ENCODE measurements around the gene PSMA7. TPM values are rescaled to one million over a fixed set of nuclear protein-coding genes. Genes with fewer than 3 reads are reported as not detected.

The PSMA7 gene
- total RNA-seq, 1 experiment from 2014 or later: 702 TPM

- Mint-ChIP-seq H3K9me3 (ENCODE audit: unreplicated experiment) (peaks cover 12% of the 10 kb centered on the region), H3K27me3 (ENCODE audit: insufficient read depth, unreplicated experiment) (no peaks in the 10 kb centered on the region), H3K4me3 (ENCODE audit: unreplicated experiment) (no peak overlapping the region), H3K27ac (ENCODE audit: unreplicated experiment) (peak overlapping the region; percentile 39), H3K4me1 (ENCODE audit: low read depth, unreplicated experiment) (peaks cover 11% of the 10 kb centered on the region), H3K36me3 (ENCODE audit: insufficient read depth, unreplicated experiment) (peaks cover 69% of the 10 kb centered on the region)
- H3K36me3 ChIP-seq (ENCODE audit: control insufficient read depth, insufficient read depth, low read length): peaks cover 4% of the 10 kb centered on the region; the same call in 1 of the 2 replicates
- no peaks in the 10 kb centered on the region for H3K9me3 ChIP-seq
- POLR2A ChIA-PET: no interaction called here
- no peak overlapping the region for H3K4me3 ChIP-seq (ENCODE audit: low read depth, low read length)
- CTCF ChIA-PET: interaction anchor here (0.6 to 1.2 kb wide), 2 partner anchors 10 to 145 kb away, joined by 3 to 5 read pairs; no protein-coding TSS in a partner anchor
- no peaks in the 10 kb centered on the region for H3K27me3 ChIP-seq (replicated peaks; ENCODE audit: control insufficient read depth, insufficient read depth, low read length)
- peaks cover 24% of the 10 kb centered on the region for H3K4me1 ChIP-seq
- intact Hi-C loops (cut with micrococcal nuclease; ENCODE audit: unreplicated experiment): no loop called here
- DNase-seq: peak in 1 of 2 experiments; percentile 47
- TF ChIP-seq CTCF (IDR thresholded peaks at IDR 0.05; ENCODE audit: insufficient read depth in 1 of 2, low read depth in 1 of 2, low read length in 1 of 2, severe bottlenecking in 1 of 2, unreplicated experiment in 1 of 2): no peak
- no TSS peak for BruUV-seq (replicated peaks)
These were observed 13.0 kb upstream of the PSMA7 start for GRCh38 chr20:62156254-62156556.

GRCh38 chr20:62155428-62156253 is 12.4 kb upstream of the PSMA7 start:
- H3K36me3 ChIP-seq (ENCODE audit: control insufficient read depth, insufficient read depth, low read length): peaks cover 4% of the 10 kb centered on the region; the same call in 1 of the 2 replicates
- TF ChIP-seq CTCF (IDR thresholded peaks at IDR 0.05; ENCODE audit: insufficient read depth in 1 of 2, low read depth in 1 of 2, low read length in 1 of 2, severe bottlenecking in 1 of 2, unreplicated experiment in 1 of 2): no peak
- peaks cover 24% of the 10 kb centered on the region for H3K4me1 ChIP-seq
- Mint-ChIP-seq H3K36me3 (ENCODE audit: insufficient read depth, unreplicated experiment) (peaks cover 67% of the 10 kb centered on the region), H3K4me3 (ENCODE audit: unreplicated experiment) (no peak overlapping the region), H3K27me3 (ENCODE audit: insufficient read depth, unreplicated experiment) (no peaks in the 10 kb centered on the region), H3K4me1 (ENCODE audit: low read depth, unreplicated experiment) (peaks cover 11% of the 10 kb centered on the region), H3K27ac (ENCODE audit: unreplicated experiment) (peak overlapping the region; percentile 39), H3K9me3 (ENCODE audit: unreplicated experiment) (peaks cover 12% of the 10 kb centered on the region)
- H3K4me3 ChIP-seq (ENCODE audit: low read depth, low read length): no peak overlapping the region
- DNase-seq: peak in 1 of 2 experiments; percentile 51
- no TSS peak for BruUV-seq (replicated peaks)
- ChIA-PET POLR2A (no interaction called here), CTCF (no interaction called here)
- H3K9me3 ChIP-seq: no peaks in the 10 kb centered on the region
- H3K27me3 ChIP-seq (replicated peaks; ENCODE audit: control insufficient read depth, insufficient read depth, low read length): no peaks in the 10 kb centered on the region
- intact Hi-C loops (cut with micrococcal nuclease; ENCODE audit: unreplicated experiment): no loop called here

- ChIA-PET POLR2A (no interaction called here), CTCF (interaction anchor here (0.6 kb wide), 1 partner anchor 18 kb away, joined by 4 read pairs; no protein-coding TSS in a partner anchor)
- no peaks in the 10 kb centered on the region for H3K27me3 Mint-ChIP-seq (ENCODE audit: insufficient read depth, unreplicated experiment)
- peaks cover 27% of the 10 kb centered on the region for H3K4me1 Mint-ChIP-seq (ENCODE audit: low read depth, unreplicated experiment)
- H3K36me3 ChIP-seq (ENCODE audit: control insufficient read depth, insufficient read depth, low read length): peaks cover 2% of the 10 kb centered on the region; the same call in 1 of the 2 replicates
- H3K4me1 ChIP-seq: peaks cover 35% of the 10 kb centered on the region
- no peak overlapping the region for H3K4me3 Mint-ChIP-seq (ENCODE audit: unreplicated experiment)
- TF ChIP-seq CTCF (IDR thresholded peaks at IDR 0.05; ENCODE audit: insufficient read depth in 1 of 2, low read depth in 1 of 2, low read length in 1 of 2, severe bottlenecking in 1 of 2, unreplicated experiment in 1 of 2): no peak
- H3K27ac Mint-ChIP-seq (ENCODE audit: unreplicated experiment): peak overlapping the region; percentile 42
- intact Hi-C loops (cut with micrococcal nuclease; ENCODE audit: unreplicated experiment): no loop called here
- H3K36me3 Mint-ChIP-seq (ENCODE audit: insufficient read depth, unreplicated experiment): peaks cover 58% of the 10 kb centered on the region
- no peaks in the 10 kb centered on the region for H3K9me3 ChIP-seq
- H3K27me3 ChIP-seq (replicated peaks; ENCODE audit: control insufficient read depth, insufficient read depth, low read length): no peaks in the 10 kb centered on the region
- peaks cover 12% of the 10 kb centered on the region for H3K9me3 Mint-ChIP-seq (ENCODE audit: unreplicated experiment)
- no peak overlapping the region for H3K4me3 ChIP-seq (ENCODE audit: low read depth, low read length)
- no peak for DNase-seq
- BruUV-seq (replicated peaks): no TSS peak
These were observed 8.7 kb upstream of the PSMA7 start for GRCh38 chr20:62151835-62152364.
